Endothelial cell of umbilical vein (primary cell): Measurements from ENCODE around the gene EFHC1.

Experiments used
- CTCF ChIP-seq, 2 donors: IDR thresholded peaks; 1 replicate in 1 of 2; 2 replicates in 1 of 2; pipeline ENCODE4 v1.5.1; 2011; ENCODE audit warnings: low read length in 2 of 2, mild to moderate bottlenecking in 2 of 2, moderate library complexity in 2 of 2, control low read depth in 1 of 2, inconsistent platforms in 1 of 2, low read depth in 1 of 2; ENCODE audit not compliant: insufficient read depth in 1 of 2; ENCODE audit errors: extremely low read depth in 1 of 2
- EZH2 ChIP-seq: IDR thresholded peaks from 2 replicates; pipeline ENCODE4 v1.6.1; 2012; ENCODE audit warnings: borderline replicate concordance, low read depth, mild to moderate bottlenecking, moderate library complexity, low read length, inconsistent platforms; ENCODE audit not compliant: severe bottlenecking
- JUN ChIP-seq: IDR thresholded peaks from 2 replicates; pipeline ENCODE4 v1.6.1; 2011; ENCODE audit warnings: borderline replicate concordance, low read depth; ENCODE audit not compliant: insufficient read length, insufficient read depth
- MYC ChIP-seq: IDR thresholded peaks from one replicate; pipeline ENCODE4 v1.6.1; 2011; ENCODE audit warnings: mild to moderate bottlenecking, low read depth, low read length
- POLR2A ChIP-seq: IDR thresholded peaks from 2 replicates; pipeline ENCODE4 v1.6.1; 2012; ENCODE audit warnings: low read depth, mild to moderate bottlenecking, control low read depth, low read length

GRCh38 chr6:52411911-52412310 is 8.2 kb upstream of the EFHC1 start:
- TF ChIP-seq EZH2 (no peak), POLR2A (no peak), CTCF (IDR thresholded peaks at IDR 0.05; ENCODE audit: extremely low read depth in 1 of 2, insufficient read depth in 1 of 2, low read depth in 1 of 2, low read length in 2 of 2) (no peak), JUN (no peak), MYC (no peak)
